ENCODE data around the gene GUK1.

DNA sequence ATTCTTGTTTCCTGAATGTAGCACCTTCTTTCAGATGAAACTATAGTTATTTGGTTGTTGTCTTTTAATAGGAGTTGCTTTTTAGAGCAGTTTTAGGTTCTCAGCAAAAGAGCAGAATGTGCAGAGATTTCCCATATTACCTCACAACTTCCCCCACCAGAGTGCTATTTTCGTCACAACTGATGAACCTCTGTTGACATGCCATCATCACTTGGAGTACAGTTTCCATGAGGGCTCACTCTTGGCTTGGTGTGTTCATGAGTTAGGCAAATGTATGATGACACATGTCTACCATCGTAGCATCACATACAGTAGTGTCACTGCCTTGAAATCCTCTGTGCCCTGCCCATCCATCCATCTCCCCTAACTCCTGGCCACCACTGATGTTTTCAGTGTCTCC lies 29.3 kb downstream of the GUK1 start:
- TF ChIP-seq POLR2AphosphoS5 (IDR thresholded peaks at IDR 0.05) (no peak), CTCF (IDR thresholded peaks at IDR 0.05) (no peak), POLR2A (IDR thresholded peaks at IDR 0.05) (no peak)
